GM19395 (cell line): ENCODE measurements around the gene MTPN.
A peak's percentile ranks its signal among the peaks of the same experiment; 100 is the strongest.

Source experiments
- ATAC-seq: cut with Tn5 transposase; IDR thresholded peaks from one replicate; pipeline ENCODE4 v1.9.1; 2021; ENCODE audit warnings: mild to moderate bottlenecking, moderate library complexity; ENCODE audit not compliant: unreplicated experiment

The MTPN gene

GRCh38 chr7:135977007-135977741, at the start of gene MTPN:
TSS of gene MTPN (minus strand) at chr7:135977359. CDS start at chr7:135977100, 259 bp downstream.
- ATAC-seq = peak; percentile 52

- ATAC-seq = no peak
Observed at GRCh38 chr7:136026209-136026608, 49.0 kb upstream of the MTPN start.

- no peak for ATAC-seq
Observed at GRCh38 chr7:136023134-136023869, 46.1 kb upstream of the MTPN start.

- ATAC-seq = no peak
Observed at GRCh38 chr7:136020556-136020955, 43.4 kb upstream of the MTPN start.

- ATAC-seq = no peak
Observed at GRCh38 chr7:136018104-136018503, 40.9 kb upstream of the MTPN start.

- no peak for ATAC-seq
Observed at GRCh38 chr7:136016649-136017395, 39.7 kb upstream of the MTPN start.

GRCh38 chr7:136015638-136016037, 38.5 kb upstream of the MTPN start:
- ATAC-seq = no peak

GRCh38 chr7:136014659-136015058, 37.5 kb upstream of the MTPN start:
- ATAC-seq = no peak

GRCh38 chr7:136012238-136012637, 35.1 kb upstream of the MTPN start:
- ATAC-seq = no peak

- no peak for ATAC-seq
Observed at GRCh38 chr7:136009488-136010079, 32.4 kb upstream of the MTPN start.

GRCh38 chr7:136006208-136006607, 29.0 kb upstream of the MTPN start:
- no peak for ATAC-seq

GRCh38 chr7:136004083-136004482, 26.9 kb upstream of the MTPN start:
- no peak for ATAC-seq

GRCh38 chr7:136002802-136003201, 25.6 kb upstream of the MTPN start:
- ATAC-seq = no peak

- no peak for ATAC-seq
Observed at GRCh38 chr7:136000288-136000913, 23.2 kb upstream of the MTPN start.

- no peak for ATAC-seq
Observed at GRCh38 chr7:135998081-135998480, 20.9 kb upstream of the MTPN start.

GRCh38 chr7:135995748-135996147, 18.6 kb upstream of the MTPN start:
- ATAC-seq = no peak

GRCh38 chr7:135994466-135995205, 17.5 kb upstream of the MTPN start:
- ATAC-seq = peak; percentile 18

- peak; percentile 71 for ATAC-seq
Observed at GRCh38 chr7:135993950-135994349, 16.8 kb upstream of the MTPN start.

- ATAC-seq = no peak
Observed at GRCh38 chr7:135991906-135992305, 14.7 kb upstream of the MTPN start.

GRCh38 chr7:135991322-135991721, 14.2 kb upstream of the MTPN start:
- ATAC-seq = no peak
